Neuron (in vitro differentiated cells): Measurements from ENCODE around the gene CSDE1.

ENCODE experiments used
- H2AFZ ChIP-seq: one replicate; pipeline ENCODE4 v1.6.1; 2013; ENCODE audit warnings: low read depth, mild to moderate bottlenecking, inconsistent platforms, low read length, moderate library complexity
- H3K27me3 ChIP-seq: one replicate; pipeline ENCODE4 v1.6.1; 2013; ENCODE audit warnings: low read length; ENCODE audit not compliant: insufficient read depth
- H3K36me3 ChIP-seq: one replicate; pipeline ENCODE4 v1.6.1; 2013; ENCODE audit warnings: low read length; ENCODE audit not compliant: insufficient read depth
- H3K4me1 ChIP-seq: one replicate; pipeline ENCODE4 v1.6.1; 2013; ENCODE audit warnings: low read length; ENCODE audit not compliant: insufficient read depth
- H3K4me3 ChIP-seq: 2 replicates; pipeline ENCODE4 v1.5.1; 2013; ENCODE audit warnings: mild to moderate bottlenecking, low read length, moderate library complexity
- H3K9me3 ChIP-seq: one replicate; pipeline ENCODE4 v1.6.1; 2013; ENCODE audit warnings: low read length

Gene CSDE1

GRCh38 chr1:114710360-114710759 lies 47.4 kb downstream of the CSDE1 start:
- H2AFZ ChIP-seq, result no peak overlapping the region
- H3K27me3 ChIP-seq, result no peaks in the 10 kb centered on the region
- H3K4me1 ChIP-seq, result peaks cover 4% of the 10 kb centered on the region
- no peaks in the 10 kb centered on the region for H3K9me3 ChIP-seq
- H3K4me3 ChIP-seq, result no peak overlapping the region
- peaks cover 84% of the 10 kb centered on the region for H3K36me3 ChIP-seq

GRCh38 chr1:114707604-114708003 lies 50.2 kb downstream of the CSDE1 start:
- Histone ChIP-seq H3K36me3 (peaks cover 61% of the 10 kb centered on the region), H3K9me3 (no peaks in the 10 kb centered on the region)

GRCh38 chr1:114703242-114703641 lies 54.5 kb downstream of the CSDE1 start:
- H3K36me3 ChIP-seq, result peaks cover 24% of the 10 kb centered on the region
- no peak overlapping the region for H2AFZ ChIP-seq
- H3K4me3 ChIP-seq, result no peak overlapping the region
- no peaks in the 10 kb centered on the region for H3K4me1 ChIP-seq
- H3K9me3 ChIP-seq, result no peaks in the 10 kb centered on the region
- no peaks in the 10 kb centered on the region for H3K27me3 ChIP-seq

More at GRCh38 chr1:114707604-114708003, 50.2 kb downstream of the CSDE1 start:
- no peak overlapping the region for H2AFZ ChIP-seq
- no peaks in the 10 kb centered on the region for H3K4me1 ChIP-seq
- no peaks in the 10 kb centered on the region for H3K27me3 ChIP-seq
- no peak overlapping the region for H3K4me3 ChIP-seq

- Histone ChIP-seq H3K9me3 (no peaks in the 10 kb centered on the region), H3K36me3 (peaks cover 19% of the 10 kb centered on the region), H3K27me3 (no peaks in the 10 kb centered on the region), H3K4me1 (no peaks in the 10 kb centered on the region), H3K4me3 (no peak overlapping the region), H2AFZ (no peak overlapping the region)
These were observed 55.0 kb downstream of the CSDE1 start for GRCh38 chr1:114702737-114703136.

- Histone ChIP-seq H3K36me3 (peaks cover 11% of the 10 kb centered on the region), H3K4me3 (no peak overlapping the region), H2AFZ (no peak overlapping the region), H3K27me3 (no peaks in the 10 kb centered on the region), H3K9me3 (no peaks in the 10 kb centered on the region), H3K4me1 (no peaks in the 10 kb centered on the region)
These were observed 55.9 kb downstream of the CSDE1 start for GRCh38 chr1:114701931-114702330.

GRCh38 chr1:114700036-114700600 lies 57.7 kb downstream of the CSDE1 start:
- Histone ChIP-seq H3K36me3 (no peaks in the 10 kb centered on the region), H3K27me3 (no peaks in the 10 kb centered on the region), H3K9me3 (no peaks in the 10 kb centered on the region), H2AFZ (no peak overlapping the region), H3K4me1 (no peaks in the 10 kb centered on the region), H3K4me3 (no peak overlapping the region)

GRCh38 chr1:114696810-114697209 lies 61.0 kb downstream of the CSDE1 start:
- Histone ChIP-seq H3K36me3 (no peaks in the 10 kb centered on the region), H2AFZ (no peak overlapping the region), H3K9me3 (no peaks in the 10 kb centered on the region), H3K4me1 (no peaks in the 10 kb centered on the region), H3K4me3 (no peak overlapping the region), H3K27me3 (no peaks in the 10 kb centered on the region)

GRCh38 chr1:114695430-114696058 lies 62.2 kb downstream of the CSDE1 start, which contains the start of gene AMPD1:
TSS of gene AMPD1 (minus strand) at chr1:114695546. CDS start at chr1:114695471, 75 bp downstream.
- no peaks in the 10 kb centered on the region for H3K9me3 ChIP-seq
- no peak within 1 kb of the TSS for H3K4me3 ChIP-seq
- H3K36me3 ChIP-seq, result no peaks in the 10 kb centered on the region
- no peaks in the 10 kb centered on the region for H3K27me3 ChIP-seq
- no peaks in the 10 kb centered on the region for H3K4me1 ChIP-seq
- H2AFZ ChIP-seq, result no peak within 1 kb of the TSS

- H3K4me1 ChIP-seq, result no peaks in the 10 kb centered on the region
- no peak overlapping the region for H3K4me3 ChIP-seq
- H3K36me3 ChIP-seq, result no peaks in the 10 kb centered on the region
- no peaks in the 10 kb centered on the region for H3K9me3 ChIP-seq
- no peaks in the 10 kb centered on the region for H3K27me3 ChIP-seq
- no peak overlapping the region for H2AFZ ChIP-seq
These were observed 63.1 kb downstream of the CSDE1 start for GRCh38 chr1:114694540-114695310.

- Histone ChIP-seq H3K36me3 (no peaks in the 10 kb centered on the region), H2AFZ (no peak overlapping the region), H3K27me3 (peaks cover 8% of the 10 kb centered on the region), H3K4me3 (no peak overlapping the region), H3K4me1 (no peaks in the 10 kb centered on the region), H3K9me3 (no peaks in the 10 kb centered on the region)
These were observed 64.8 kb downstream of the CSDE1 start for GRCh38 chr1:114692947-114693346.

- no peaks in the 10 kb centered on the region for H3K4me1 ChIP-seq
- H3K27me3 ChIP-seq, result peaks cover 13% of the 10 kb centered on the region
- no peaks in the 10 kb centered on the region for H3K9me3 ChIP-seq
- no peak overlapping the region for H2AFZ ChIP-seq
- no peaks in the 10 kb centered on the region for H3K36me3 ChIP-seq
- no peak overlapping the region for H3K4me3 ChIP-seq
These were observed 66.7 kb downstream of the CSDE1 start for GRCh38 chr1:114691061-114691460.

GRCh38 chr1:114690148-114690547 lies 67.6 kb downstream of the CSDE1 start:
- Histone ChIP-seq H3K36me3 (no peaks in the 10 kb centered on the region), H3K4me1 (no peaks in the 10 kb centered on the region), H2AFZ (no peak overlapping the region), H3K4me3 (no peak overlapping the region), H3K9me3 (no peaks in the 10 kb centered on the region), H3K27me3 (peaks cover 14% of the 10 kb centered on the region)

GRCh38 chr1:114688526-114688925 lies 69.3 kb downstream of the CSDE1 start:
- Histone ChIP-seq H3K9me3 (no peaks in the 10 kb centered on the region), H3K4me3 (no peak overlapping the region), H3K36me3 (no peaks in the 10 kb centered on the region), H2AFZ (no peak overlapping the region), H3K27me3 (peaks cover 20% of the 10 kb centered on the region), H3K4me1 (no peaks in the 10 kb centered on the region)
